Esophagus mucosa (tissue), 1 donor: ENCODE data around the gene GABRB1. TPM values are rescaled to one million over a fixed set of nuclear protein-coding genes. Genes with fewer than 3 reads are reported as not detected.
"Not testable (repeated sequence)": the region's sequence is repeated elsewhere in the genome, so short reads cannot be mapped to it uniquely, and the experiment has no call there.

Experiments
- ATAC-seq: fragments of 200-7000 bp; cut with Tn5 transposase; one replicate; pipeline ENCODE4 v1.9.1; 2020
- total RNA-seq: library from RNA; stranded (reverse); gene quantifications from one replicate; pipeline ENCODE4 v1.2.4, GENCODE V29; 2023
- donor health status: DM: yes; HTN: yes; CAD: no.

The GABRB1 gene
- total RNA-seq, 1 donor from 2014 or later, result not detected

DNA sequence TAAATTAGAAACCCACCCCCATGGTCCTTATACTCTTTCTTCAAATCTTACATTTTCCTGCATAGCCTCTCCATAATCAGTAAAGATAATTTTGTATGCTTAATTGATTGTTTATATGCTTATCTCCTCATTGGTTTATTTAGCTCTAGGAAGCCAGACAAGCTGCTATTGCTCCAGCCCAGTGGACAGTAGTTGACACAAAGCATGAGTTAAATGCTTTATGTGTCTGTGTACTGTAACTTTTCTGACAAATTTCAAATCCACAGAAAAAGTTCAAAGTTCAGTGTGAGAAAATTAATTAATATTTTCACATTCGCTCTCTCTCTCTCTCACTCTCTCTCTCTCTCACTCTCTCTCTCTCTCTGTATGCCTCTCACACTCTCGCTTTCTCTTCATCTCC is 181.7 kb downstream of the GABRB1 start:
- no peak for ATAC-seq

- no peak for ATAC-seq
Measured at GRCh38 chr4:47213539-47213938, 182.2 kb downstream of the GABRB1 start.

GRCh38 chr4:47213971-47214370 is 182.6 kb downstream of the GABRB1 start:
- no peak for ATAC-seq

DNA sequence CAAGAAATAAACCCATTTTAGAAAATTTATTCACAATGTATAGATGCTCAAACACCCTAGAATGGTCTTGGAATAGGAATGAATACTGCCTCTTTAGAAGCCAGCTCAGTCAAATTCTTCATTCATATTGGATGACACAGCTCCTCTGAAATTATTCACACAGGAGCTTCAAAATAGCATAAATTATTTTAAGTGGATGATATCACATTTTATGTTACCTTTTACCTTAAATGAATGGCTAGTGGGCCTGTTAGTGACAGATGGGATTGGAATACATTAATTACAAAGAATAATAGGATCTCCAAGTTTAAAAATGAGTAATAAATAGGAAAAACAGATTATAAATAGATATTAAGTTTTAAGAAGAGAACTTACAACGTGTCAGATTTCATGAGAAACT is 184.4 kb downstream of the GABRB1 start:
- no peak for ATAC-seq

DNA sequence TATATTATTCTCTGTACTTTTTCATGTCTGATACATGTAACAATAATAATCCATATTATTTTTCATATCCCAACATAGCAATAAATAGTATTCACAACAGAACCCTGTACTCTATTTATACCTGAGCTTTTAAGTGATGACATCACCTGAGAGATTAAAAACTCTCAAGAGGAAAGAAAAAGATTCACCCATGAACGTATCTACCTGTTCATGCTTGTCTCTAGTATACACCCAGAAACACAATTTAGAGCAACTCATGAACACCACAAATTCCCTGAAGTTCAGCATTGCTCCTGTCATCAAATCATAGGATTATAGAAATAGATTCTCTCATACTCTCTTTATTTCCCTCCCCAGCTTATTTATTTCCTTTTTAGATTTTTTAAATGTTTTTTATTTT is 185.9 kb downstream of the GABRB1 start:
- ATAC-seq, result no peak

DNA sequence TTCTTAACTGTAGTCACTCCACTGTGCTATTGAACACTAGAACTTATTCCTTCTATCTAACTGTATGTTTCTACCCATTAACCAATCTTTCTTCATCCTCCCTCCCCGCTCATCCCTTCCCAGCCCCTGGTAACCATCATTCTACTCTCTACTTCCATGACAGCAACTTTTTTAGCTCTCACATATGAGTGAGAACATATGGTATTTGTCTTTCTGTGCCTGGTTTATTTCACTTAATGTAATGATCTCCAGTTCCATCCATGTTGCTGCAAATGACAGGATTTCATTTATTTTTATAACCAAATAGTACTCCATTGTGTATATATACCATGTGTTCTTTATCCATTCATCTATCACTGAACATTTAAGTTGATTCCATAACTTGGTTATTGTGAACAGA is 186.5 kb downstream of the GABRB1 start:
- ATAC-seq, result no peak

DNA sequence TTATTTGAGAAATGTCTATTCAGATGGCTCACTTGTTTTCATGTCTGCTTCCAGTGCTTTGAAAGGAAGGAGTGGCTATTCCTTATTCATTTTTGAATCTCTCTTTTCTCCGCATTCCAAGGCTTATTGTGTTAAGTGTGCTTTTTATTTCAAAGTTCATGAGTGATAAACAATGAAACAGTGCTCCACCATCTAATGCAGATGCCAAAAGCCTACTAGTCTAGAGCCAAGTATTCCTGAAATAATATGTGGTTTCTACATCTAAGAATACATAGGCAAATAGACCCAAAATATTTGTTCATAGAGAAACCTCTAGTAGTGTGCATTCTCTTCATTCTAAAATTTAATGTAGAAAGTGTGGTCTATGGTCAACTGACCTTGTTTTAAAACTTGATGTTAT is 187.3 kb downstream of the GABRB1 start:
- no peak for ATAC-seq

GRCh38 chr4:47219586-47219985 is 188.2 kb downstream of the GABRB1 start:
- no peak for ATAC-seq

GRCh38 chr4:47221721-47222120 is 190.4 kb downstream of the GABRB1 start:
- no peak for ATAC-seq

DNA sequence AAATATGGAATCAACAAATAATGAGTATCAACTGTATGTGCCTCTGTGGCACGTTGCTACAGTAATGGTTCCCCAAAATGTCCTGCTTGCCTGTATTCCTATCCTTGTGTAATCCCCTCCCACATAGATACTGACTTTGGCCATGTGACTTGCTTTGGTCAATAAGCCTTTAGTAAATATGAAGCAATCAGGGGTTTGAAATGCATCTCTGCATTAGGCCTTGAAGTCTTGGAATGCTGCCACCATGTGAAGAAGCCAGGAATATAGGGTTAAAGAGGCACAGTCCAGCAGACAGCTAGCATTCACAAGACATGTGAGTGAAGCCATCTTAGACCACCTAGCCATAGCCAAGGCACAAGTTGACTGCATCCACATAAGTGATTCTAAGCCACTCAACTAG is 190.9 kb downstream of the GABRB1 start:
- ATAC-seq, result no peak

GRCh38 chr4:47224361-47224760 is 193.0 kb downstream of the GABRB1 start:
- ATAC-seq, result no peak

GRCh38 chr4:47235721-47236120 is 204.4 kb downstream of the GABRB1 start:
- no peak for ATAC-seq

GRCh38 chr4:47238667-47239066 is 207.3 kb downstream of the GABRB1 start:
- no peak for ATAC-seq

DNA sequence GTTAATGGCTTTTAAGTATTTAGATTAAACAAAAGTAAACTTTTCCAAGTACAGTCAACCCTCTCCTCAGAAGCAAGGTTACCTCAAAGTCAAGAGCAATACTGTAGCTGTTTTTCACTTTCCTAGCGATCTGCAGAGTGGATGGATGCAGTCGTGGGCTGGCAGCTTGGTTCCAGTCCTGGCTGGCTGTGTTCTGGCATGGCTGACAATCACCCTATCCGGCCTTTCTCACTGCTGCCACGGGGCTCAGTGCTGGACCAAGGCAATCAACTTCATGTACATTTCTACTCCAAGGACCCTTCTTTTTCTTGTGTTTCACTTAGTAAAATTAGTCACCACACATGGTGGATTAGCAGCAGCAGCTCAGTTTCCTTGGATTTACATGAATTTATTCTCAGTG is 208.3 kb downstream of the GABRB1 start:
- no peak for ATAC-seq

GRCh38 chr4:47251348-47252135 is 220.2 kb downstream of the GABRB1 start:
- ATAC-seq, result no peak

DNA sequence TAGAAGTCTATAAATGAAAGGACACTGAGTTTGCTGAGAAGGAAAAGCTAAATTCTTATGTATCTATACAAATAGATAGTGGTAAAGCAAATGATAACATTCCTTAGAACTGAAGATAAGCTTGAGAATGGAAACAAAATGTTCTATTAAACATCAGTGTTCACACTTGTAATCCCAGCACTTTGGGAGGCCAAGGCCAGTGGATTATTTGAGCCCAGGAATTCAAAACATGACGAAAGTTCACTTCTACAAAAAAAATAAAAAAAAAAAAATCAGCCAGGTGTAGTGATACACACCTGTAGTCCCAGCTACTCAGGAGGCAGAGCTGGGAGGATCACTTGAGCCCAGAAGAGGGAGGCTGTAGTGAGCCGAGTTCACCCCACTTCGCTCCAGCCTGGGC is 232.4 kb downstream of the GABRB1 start:
- no peak for ATAC-seq

GRCh38 chr4:47270201-47270888 is 239.0 kb downstream of the GABRB1 start:
- ATAC-seq, result no peak

DNA sequence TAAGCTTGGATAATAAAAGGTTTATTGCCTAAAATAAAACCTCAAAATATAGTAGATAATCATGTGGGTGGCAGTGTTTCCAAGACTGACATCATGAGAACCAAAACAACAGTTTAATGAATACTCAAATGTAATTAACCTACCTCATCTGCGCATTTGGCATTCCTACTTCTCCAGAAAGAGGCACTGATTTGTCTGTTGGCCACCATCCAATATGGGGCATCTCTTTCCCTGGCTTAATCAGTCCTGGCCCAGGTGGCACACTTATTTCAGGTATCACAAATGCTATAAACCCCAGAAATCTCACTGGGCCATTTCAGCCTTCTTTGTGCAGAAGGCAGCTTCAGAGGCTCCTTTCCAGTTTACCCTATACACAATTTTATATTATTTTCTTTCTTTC is 239.9 kb downstream of the GABRB1 start:
- no peak for ATAC-seq

DNA sequence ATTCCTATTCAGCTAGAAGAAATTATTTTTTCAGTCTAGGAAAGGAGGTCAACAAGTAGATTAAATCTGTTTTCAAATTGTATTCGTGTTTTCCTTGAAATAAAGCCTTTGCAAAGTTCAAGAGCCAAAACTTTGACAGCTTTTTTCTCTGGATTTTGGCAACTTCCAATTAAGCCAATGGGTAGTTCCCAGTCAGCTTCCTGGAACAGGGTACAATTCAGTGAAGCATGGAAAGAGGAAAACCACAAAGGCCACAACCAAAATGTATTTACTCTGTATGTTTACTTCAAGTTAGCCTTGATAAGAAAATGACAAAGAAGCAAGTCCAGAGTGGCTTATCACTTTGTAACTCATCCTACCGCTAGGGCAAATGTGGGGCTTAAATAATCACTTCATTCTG is 243.5 kb downstream of the GABRB1 start:
- ATAC-seq, result no peak

- no peak for ATAC-seq
Measured at GRCh38 chr4:47275595-47275994, 244.2 kb downstream of the GABRB1 start.

- no peak for ATAC-seq
Measured at GRCh38 chr4:47278631-47279030, 247.3 kb downstream of the GABRB1 start.

GRCh38 chr4:47287735-47288134 is 256.4 kb downstream of the GABRB1 start:
- ATAC-seq, result no peak

DNA sequence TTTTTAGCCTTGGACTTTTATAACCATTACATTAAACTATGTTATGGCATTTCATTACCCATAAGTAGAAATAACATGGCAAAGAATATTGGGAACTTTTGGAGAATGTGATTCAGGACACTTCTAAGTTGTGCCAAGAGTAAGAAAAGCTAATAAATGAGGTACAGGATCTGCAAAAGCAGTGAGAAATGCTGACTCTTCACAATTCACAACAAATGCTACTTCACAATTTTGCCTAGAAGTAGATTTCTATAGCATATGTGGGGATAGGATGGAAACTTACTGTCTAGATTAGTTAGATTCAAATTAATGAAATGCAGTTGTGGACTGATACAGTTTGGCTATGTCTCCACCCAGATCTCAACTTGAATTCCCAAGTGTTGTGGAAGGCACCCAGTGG is 258.4 kb downstream of the GABRB1 start:
- ATAC-seq, result no peak

- ATAC-seq, result not testable (repeated sequence)
Measured at GRCh38 chr4:47290873-47291272, 259.5 kb downstream of the GABRB1 start.
